Urothelium cell line (cell line): ENCODE results near the gene AATF.
"Not testable (repeated sequence)": the region's sequence is repeated elsewhere in the genome, so short reads cannot be mapped to it uniquely, and the experiment has no call there.

ENCODE experiments used
- DNase-seq: peaks from one replicate; pipeline ENCODE4 v3.0.0; 2011; ENCODE audit warnings: low spot score, mixed read lengths
- FAIRE-seq: peaks from 2 replicates; lab custom pipeline; 2011; peaks lifted over from hg19 to GRCh38; lab: Jason Lieb, UNC

Gene AATF

DNA sequence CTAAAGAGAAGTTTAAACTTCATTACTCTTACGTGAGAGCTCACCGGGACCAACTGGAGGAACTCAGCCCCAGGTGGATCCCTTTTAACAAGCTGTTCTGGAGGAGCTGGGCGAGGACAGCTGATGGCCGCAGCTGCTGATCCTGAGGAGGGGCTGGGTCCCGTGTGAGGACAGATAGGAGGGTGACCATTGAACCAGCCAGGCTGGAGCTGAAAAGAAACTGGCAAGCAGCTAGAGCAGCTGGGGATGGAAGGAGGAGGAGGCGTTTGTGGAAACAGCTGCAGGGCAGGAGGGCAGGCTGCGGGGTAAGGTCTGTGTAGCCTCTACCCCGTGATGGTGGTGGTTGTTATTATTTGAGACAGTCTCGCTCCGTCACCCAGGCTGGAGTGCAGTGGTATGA, 119.5 kb downstream of the AATF start:
- DNase-seq (no peak), FAIRE-seq (no peak)

DNA sequence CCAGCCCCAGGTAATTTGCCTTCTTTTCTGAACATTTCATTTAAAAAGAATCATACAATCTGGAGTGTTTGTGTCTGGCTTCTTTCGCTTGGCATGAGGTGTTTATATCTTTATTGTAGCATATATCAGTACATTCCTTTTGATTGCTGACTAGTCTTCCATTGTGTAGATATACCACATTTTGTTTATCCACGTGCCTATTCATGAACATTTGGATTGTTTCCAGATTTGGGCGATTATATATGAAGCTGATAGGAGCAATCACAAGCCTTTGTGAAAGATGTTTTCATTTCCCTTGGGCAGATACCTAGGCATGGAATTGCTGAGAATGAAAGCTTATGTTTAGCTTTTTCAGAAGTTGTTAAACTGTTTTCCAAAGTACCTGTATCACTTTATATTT, 120.3 kb downstream of the AATF start:
- DNase-seq: no peak
- no peak for FAIRE-seq

DNA sequence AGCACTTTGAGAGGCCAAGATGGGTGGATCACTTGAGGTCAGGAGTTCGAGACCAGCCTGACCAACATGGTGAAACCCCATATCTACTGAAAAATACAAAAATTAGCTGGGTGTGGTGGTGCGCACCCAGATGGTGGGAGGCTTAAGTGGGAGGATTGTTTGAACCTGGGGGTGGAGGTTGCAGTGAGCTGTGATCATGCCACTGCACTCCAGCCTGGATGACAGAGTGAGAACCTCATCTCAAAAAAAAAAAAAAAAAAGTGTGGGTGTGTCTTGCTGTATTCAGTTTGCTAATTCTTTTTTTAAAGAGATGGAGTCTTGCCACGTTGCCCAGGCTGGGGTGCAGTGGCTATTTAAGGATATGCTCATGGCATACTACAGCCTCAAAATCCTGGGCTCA, 124.7 kb downstream of the AATF start:
- not testable (repeated sequence) for FAIRE-seq, DNase-seq

DNA sequence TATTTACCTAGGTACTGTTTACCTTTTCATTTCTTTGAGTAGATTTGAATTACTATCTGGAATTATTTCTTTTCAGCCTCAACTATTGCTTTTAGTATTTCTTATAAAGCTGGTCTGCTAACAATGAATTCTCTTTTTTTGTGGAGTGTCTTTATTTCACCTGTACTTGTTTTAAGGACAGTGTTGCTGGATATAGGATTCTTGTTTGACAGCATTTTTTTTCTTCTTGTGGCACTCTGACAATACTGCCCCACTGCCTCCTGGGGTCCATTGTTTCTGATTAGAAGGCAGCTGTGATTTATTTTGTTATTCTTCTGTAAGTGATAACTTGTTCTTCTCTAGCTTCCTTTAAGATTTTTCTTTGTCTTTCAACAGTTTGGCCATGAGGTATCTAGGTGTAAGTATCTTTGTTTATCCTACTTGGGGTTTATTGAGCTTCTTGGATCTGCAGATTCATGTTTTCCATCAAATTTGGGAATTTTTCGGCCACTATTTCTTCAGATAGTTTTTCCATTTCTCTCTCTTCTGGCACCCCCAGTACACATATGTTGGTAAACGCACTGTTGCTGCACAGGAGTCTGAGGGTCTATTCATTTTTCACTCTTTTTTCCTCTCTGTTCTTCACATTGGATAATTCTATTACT, 130.4 kb downstream of the AATF start:
- no peak for FAIRE-seq
- DNase-seq: no peak

DNA sequence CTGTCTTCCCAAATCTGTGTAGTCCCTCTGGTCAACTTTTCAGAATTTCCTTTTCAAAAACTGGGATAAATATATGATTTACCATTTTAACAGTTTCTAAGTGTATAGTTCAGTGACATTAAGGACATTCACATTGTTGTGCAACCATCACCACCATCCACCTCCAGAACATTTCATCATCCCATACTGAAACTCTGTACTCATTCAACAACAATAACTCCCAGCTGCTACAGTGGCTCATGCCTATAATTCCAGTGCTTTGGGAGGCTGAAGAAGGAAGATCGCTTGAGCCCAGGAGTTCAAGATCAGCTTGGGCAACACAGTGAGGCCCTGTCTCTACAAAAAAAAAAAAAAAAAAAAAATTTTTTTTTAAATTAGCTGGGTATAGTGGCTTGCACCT, 131.0 kb downstream of the AATF start:
- DNase-seq (no peak), FAIRE-seq (no peak)

DNA sequence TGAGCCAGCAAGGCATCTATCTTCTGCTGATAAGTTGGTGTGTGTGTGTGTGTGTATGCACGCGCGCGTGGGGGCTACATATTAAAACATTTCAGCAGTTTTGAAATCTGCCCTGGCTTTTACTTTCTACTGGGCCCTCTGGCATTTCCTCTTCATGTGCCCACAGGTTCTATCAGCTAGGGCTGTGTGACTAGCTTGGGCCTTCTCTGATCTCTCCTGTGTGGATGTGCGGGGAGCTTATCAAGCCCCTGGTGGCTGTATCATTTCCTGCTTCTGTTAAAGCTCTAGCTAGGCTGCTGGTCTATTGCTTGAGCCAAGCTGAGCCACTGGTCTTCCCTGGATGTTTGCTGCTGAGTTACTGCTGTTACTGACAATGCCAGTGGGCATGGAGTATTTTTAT, 132.5 kb downstream of the AATF start:
- no peak for DNase-seq
- no peak for FAIRE-seq

DNA sequence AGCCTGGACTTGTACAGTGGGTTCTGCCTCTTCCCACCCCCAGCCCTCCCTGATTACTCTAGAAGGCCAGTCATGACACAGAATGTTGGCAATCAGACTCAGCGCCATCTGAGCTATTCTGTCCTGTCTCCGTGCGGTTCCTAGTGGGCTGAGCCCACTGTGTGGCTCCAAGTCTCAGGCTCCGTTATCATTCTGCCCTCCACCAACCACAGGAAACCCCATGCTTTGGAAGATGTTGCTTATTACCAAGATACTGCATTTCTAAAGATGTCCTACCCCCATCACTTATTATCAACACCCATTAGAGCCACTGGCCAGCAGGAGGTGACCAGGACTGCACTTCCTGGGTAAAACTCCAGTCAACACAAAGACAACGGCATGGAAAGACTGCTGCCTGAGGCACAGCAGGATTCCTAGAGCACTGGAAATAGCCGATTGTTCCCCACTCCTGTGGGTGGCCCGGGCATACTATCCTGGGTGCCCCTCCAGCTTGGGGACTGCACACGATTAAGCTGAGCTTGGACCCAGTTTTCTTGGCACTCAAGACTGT, 133.6 kb downstream of the AATF start:
- FAIRE-seq (no peak), DNase-seq (no peak)

DNA sequence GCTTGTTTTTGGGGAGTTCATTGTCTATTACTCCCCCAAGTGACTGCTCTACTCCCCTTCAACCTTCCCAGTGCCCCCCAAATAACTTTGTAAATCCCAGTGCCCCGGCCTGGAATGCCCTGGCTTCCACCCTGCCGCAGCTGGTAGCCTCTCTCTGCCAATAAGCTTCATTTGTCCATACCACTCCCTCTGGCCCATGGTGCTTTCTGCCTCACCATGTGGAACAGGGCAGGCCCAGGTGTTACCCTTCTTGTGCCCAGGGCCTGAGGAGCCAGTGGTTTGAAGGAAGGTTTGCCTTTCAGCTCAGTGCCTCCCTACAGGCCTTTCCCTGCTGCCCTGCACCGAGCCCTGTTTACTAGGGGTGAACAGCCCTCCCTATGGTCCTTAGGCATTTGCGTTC, 134.2 kb downstream of the AATF start:
- DNase-seq (no peak), FAIRE-seq (no peak)

DNA sequence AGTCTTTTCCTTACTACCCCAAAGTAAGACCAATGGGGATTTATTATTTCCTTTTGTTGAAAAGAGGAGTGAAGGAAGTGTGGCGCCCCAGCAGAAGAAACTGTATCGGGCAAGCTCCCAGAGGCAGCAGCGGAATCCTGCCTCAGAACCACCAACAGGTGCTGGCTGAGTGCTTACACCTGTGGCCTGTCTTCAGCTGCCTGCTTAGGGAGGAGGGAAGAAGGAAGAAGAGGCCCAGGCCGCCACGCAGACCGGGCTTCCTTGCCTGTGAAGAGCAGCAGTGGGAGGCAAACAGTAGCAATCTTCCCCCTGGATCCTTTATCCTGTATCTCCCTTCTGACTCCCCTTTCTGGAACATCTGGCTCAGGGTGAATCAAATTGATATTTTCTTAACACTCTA, 134.7 kb downstream of the AATF start:
- DNase-seq: no peak
- FAIRE-seq: no peak

DNA sequence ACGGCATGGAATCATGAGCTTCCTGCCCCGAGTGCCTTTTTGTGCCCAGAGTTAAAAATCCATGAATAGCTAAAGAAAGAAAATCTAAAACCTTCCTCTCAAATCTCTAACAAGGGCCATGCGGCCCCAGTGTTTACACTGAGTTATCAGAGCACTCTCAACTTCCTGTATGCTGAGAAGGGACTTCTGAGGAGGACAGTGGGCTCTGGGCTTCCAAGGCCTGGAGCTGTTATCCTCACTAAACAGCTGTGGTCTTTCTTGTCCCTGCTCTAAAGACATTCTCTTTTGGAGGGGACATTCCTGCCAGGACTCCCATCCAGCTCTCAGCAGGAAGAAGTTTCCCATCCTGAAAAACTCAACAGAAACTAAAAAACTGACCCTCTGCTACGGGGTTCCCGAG, 135.6 kb downstream of the AATF start:
- no peak for DNase-seq
- no peak for FAIRE-seq

DNA sequence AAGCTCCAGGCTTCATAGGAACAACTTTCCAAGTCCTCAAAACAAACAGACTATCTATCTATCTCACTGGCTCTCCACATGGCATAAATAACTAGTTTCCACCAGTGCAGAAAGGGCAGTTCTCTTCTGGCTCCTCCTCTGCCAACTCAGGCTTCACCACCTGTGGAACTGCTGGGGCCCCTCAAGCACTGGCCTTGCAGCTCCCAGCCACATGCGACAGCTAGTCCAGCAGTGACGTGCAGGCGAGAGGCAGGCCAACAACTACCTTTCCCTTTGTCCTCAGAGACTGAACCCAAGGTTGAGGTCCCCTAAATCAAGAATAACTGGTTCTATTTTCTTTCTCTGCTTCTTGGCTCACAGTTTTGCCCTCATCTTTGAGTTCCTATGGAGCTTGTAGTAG, 137.6 kb downstream of the AATF start:
- FAIRE-seq (no peak), DNase-seq (no peak)

DNA sequence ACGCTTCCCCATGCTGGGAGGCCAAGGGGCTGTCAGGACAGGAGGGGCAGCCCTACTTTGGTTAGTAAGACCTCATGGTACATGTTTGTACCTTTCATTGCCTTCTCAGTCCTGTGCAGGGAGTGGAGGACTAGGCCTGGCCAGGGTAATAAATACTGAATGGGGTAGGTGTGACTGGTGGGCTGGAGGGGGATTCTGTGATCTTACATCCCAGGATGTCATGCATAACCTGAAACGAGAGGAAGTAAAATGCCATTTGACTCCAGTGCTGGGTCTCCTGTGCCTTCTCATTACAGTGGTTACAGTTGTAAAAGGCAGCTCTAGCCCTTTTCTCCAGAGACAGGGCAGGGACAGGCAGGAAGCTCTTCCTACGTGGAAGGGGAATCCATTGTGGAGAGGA, 138.2 kb downstream of the AATF start:
- no peak for DNase-seq
- FAIRE-seq: no peak

DNA sequence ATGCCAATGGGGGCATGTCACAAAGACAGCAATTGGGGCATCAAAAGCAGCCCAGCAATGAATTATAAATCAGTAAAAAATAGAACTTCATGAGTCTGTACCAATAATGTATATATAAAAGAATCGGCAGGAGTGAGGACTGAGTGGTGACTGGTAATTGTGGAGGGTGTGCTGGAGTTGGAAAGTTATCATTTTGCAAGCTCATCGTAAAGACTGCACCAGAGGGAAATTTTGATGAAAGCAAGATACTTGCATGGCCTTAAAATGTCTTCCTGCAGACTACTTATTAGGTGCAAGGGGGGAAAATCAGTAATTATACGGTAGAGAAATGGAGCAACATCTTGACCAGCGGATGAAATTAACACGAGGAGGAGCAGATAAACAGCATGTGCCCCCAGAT, 138.9 kb downstream of the AATF start:
- FAIRE-seq: no peak
- DNase-seq: no peak

DNA sequence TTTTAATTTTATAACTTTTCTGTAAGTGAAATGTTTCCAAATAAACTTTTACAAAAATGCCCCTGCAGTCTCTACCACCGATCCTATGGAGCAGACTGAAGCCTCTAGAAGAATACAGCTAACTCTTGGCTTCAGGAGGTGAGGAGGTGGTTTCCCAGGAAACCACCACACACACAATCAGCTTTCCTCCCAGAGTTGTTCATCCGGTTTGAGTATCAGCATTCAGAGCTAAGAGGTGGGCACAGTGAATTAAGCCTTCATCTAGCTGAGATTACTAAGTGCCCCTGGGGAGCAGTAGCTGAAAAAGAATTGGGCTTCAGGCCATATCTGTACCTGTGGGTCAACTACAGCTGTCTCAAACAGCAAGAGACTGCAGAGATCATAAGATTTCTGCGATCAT, 139.7 kb downstream of the AATF start:
- no peak for DNase-seq

DNA sequence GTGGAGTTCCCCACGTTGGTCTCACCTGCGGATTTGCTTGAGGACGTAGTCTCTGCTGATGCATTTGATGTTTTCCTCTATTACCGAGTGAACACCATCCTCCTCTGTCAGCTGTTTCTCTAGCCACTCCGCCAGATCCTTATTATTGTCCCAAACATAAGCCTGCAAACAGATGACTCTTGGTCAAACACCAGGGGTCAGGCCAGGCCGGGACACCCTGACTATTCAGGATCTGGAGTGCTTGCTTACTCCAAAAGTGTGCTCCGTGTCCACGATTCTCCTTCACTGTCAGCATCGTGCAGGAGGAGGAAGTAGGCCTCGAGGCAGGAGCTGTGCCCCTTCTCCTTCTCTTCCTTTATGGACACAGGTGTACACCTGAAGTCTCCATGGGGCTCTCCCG, 140.2 kb downstream of the AATF start:
- DNase-seq (no peak), FAIRE-seq (no peak)

More for the DNA sequence above, 139.7 kb downstream of the AATF start:
- FAIRE-seq: no peak

DNA sequence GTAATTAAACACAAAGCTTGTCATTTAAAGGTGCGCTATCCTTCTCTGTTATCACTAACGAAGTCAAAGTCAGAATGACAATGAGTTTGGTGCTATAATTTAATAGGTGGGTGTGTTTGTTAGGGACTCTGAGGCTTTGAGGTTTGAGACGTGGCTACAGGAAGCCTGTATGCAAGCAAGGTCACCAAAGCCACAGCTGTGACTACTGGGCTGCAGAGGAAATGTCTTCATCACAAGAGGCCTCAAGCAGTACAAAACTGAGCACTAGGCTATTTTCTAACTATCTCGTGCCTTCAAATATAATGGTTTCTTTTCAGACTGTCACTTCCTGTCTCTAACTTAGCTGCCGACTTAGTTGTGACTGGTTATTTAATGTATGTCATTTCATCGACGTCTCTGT, 141.2 kb downstream of the AATF start:
- FAIRE-seq (no peak), DNase-seq (no peak)

DNA sequence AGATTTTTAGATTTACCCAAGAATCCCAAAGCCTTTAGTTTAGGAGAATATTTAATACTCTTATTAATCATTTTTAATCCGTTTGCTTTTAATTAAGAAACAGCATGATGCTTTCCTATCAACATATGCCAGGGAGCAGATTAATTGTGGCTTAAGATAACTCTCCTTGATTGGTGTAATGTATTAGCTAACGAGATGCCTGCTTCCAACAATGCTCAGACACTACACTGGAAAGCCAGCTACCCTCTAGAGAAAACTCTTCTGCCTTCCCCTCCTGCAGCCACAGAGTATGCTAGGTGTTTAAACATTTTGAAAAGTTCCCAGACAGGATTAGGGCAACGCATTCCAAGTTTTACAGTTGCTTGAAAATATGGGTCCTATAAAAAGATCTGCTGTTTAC, 142.2 kb downstream of the AATF start:
- FAIRE-seq (no peak), DNase-seq (no peak)

DNA sequence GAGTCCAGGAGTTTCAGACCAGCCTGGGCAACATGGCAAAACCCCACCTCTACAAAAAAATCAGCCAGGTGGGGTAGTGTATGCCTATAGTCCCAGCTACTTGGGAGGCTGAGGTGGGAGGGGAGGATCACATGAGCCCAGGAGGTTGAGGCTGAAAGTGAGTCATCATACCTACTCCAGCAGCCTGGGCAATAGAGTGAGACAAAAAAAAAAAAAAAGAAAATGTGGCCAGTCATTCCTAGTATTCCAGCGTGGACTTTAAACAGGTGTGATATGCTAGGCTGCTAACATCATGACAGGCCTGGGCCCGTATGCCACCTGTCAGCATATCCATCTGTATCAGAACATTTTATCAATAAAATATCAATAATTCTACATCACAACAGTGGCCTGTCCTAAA, 143.3 kb downstream of the AATF start:
- DNase-seq (peak; percentile 46), FAIRE-seq (no peak)

DNA sequence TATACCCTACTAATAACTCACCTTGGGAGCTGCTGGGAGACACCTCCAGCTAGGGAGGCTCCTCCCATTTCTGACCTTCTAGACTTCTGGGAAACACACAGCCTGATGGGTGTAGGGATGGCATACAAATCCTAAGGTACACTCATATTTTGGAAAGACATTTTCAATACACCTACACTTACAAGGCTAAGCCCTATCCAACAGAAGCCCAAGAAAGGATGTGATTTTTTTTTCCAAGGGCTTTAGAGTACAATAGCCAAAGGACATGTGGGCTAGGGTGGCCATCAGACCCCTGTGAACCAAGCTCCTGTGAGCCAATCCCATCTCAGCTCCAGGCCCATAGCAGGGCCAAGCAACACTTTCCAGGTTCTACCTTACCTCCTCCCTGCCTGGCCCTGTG, 143.9 kb downstream of the AATF start:
- DNase-seq (no peak), FAIRE-seq (no peak)

DNA sequence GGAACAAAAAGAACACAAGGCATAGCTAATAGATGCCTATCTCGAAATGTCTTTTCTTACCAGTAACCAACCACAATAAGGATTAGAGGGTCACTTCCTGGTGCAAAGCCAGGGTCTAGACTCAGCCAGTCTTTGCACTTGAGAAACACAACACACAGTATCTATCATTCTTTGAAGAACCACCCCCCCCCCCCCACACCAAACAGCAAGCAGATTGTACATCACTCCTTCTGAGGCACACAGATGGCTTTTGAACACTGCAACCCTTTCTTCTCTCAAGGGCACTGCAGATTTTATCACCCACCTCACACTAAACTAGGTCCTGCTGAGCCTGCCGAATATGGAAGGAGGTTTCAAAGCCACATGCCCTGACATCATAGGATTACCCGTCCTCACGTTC, 145.6 kb downstream of the AATF start:
- FAIRE-seq: no peak

DNA sequence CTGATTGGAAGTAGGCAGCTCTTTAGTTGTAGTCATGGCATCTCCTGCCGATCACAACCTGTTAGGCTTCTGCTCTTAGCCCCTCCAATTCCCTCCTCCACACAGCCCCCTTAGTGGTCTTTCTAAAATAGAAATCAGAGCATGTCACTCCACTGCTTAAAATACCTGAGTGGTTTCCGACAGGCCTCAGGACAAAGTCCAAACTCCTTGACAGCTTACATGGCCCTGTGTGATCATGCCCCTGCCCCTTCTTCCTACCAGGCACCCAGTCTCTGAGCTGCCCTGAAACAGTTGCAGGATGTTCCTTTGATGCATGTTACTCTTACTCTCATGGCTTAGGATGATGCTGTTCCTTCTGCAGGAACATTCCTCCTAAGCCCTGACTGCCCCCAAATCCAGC, 147.3 kb downstream of the AATF start:
- DNase-seq: no peak
- no peak for FAIRE-seq

More for the DNA sequence above, 145.6 kb downstream of the AATF start:
- DNase-seq: no peak

DNA sequence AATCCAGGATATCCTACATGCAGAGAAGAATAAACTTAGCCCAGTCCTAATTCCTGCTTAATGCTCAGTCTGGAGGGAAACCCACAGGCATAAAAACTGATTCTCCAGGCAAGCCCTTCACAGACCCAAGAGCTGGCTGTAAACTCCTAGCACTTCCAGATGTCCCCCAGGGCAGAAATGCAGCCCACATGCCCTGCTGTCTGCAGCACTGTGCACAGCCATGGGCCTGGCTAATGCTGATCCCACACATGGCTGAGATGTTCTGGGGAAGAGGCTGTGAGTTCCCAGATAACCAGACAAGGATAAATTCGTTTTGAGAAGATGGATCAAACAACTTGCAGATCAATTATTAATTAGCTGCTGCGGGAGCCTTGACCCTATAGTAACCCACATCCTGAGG, 148.4 kb downstream of the AATF start:
- FAIRE-seq: no peak
- DNase-seq: no peak

DNA sequence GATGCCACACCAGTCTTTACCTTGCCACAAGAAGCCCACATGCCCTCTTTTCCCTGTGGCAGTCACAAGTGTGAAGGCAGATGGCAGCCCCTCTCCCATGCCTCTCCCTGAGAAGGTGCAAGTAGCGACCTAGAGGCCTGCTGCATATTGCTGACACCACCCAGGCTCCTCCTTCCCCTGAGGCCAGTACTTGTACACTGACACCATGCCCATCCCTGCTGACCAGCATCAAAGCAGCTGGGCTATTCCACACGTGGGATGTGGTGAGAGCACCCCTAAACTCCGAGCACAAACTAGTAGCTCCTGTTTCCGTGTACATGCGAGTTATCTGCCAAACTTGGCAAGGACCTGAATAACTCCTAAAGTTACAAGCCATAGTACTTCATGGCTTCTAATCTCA, 149.4 kb downstream of the AATF start:
- DNase-seq (no peak), FAIRE-seq (no peak)
